Right lobe of liver (tissue), 4 donors: ENCODE measurements around the gene EID1.

Source experiments
- POLR2A ChIP-seq: fragments of 450-650 bp; IDR thresholded peaks from one replicate; pipeline ENCODE4 v1.6.1; 2017; ENCODE audit warnings: antibody characterized with exemption, mild to moderate bottlenecking
- TF ChIP-seq, protein P1 (sequence below), 4 donors: fragments of 200-600 bp in 3 of 4; fragments of 450-650 bp in 1 of 4; IDR thresholded peaks; one replicate each; pipeline versions ENCODE4 v1.5.1 to v1.8.0; 2016 to 2022; ENCODE audit warnings: antibody characterized with exemption in 4 of 4, mild to moderate bottlenecking in 2 of 4
- donor health status: DM: no; HTN: no; CAD: no.
- donor health status: DM: no; HTN: no; CAD: no.
- donor health status: DM: no; HTN: yes; CAD: no.

DNA sequence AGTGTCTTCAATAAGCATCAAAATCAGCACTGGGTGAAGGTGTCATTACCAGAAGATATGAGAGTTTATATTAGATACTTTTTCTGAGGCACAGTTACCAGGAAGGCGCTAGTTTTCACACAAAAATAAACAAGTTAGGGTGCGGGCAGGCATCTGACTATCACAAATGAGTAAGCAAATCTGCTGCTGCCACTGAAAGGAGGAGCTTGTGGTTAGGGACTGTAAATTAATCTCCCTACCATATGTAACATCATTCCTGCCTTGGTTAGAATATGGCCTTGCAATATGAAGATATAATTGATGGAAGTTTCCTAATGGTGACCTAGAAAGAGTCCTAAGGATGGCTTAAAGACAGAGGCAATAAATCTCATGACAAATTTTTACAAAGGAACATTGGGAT is 19.5 kb upstream of the EID1 start:
- TF ChIP-seq, protein P1, sequence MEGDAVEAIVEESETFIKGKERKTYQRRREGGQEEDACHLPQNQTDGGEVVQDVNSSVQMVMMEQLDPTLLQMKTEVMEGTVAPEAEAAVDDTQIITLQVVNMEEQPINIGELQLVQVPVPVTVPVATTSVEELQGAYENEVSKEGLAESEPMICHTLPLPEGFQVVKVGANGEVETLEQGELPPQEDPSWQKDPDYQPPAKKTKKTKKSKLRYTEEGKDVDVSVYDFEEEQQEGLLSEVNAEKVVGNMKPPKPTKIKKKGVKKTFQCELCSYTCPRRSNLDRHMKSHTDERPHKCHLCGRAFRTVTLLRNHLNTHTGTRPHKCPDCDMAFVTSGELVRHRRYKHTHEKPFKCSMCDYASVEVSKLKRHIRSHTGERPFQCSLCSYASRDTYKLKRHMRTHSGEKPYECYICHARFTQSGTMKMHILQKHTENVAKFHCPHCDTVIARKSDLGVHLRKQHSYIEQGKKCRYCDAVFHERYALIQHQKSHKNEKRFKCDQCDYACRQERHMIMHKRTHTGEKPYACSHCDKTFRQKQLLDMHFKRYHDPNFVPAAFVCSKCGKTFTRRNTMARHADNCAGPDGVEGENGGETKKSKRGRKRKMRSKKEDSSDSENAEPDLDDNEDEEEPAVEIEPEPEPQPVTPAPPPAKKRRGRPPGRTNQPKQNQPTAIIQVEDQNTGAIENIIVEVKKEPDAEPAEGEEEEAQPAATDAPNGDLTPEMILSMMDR (IDR thresholded peaks at IDR 0.05) = no peak
- TF ChIP-seq POLR2A = no peak
